SU-DHL-6 (cell line): Measurements from ENCODE around the gene LCP2.

Experiments used
- H2AFZ ChIP-seq: fragments of 200-600 bp; sonication (generic); 2 replicates; pipeline ENCODE4 v1.6.1; 2014; ENCODE audit warnings: low read depth, mild to moderate bottlenecking, moderate library complexity, mixed read lengths, antibody characterized with exemption, low read length; ENCODE audit not compliant: severe bottlenecking
- H3F3A ChIP-seq: fragments of 200-600 bp; shearing (Covaris generic); 2 replicates; pipeline ENCODE4 v1.6.0; 2016; ENCODE audit warnings: antibody characterized with exemption, mild to moderate bottlenecking; ENCODE audit not compliant: insufficient read depth
- H3K27ac ChIP-seq: fragments of 200-600 bp; sonication (generic); 2 replicates; pipeline ENCODE4 v1.5.1; 2016; ENCODE audit warnings: low read depth, mild to moderate bottlenecking, low read length, moderate library complexity, mixed read lengths
- H3K27me3 ChIP-seq: fragments of 200-600 bp; sonication (generic), shearing (Covaris generic); 2 replicates; pipeline ENCODE4 v1.6.0; 2014; ENCODE audit warnings: mild to moderate bottlenecking, low read length
- H3K36me3 ChIP-seq: fragments of 200-600 bp; sonication (generic); 2 replicates; pipeline ENCODE4 v1.6.1; 2014; ENCODE audit warnings: mild to moderate bottlenecking, low read length, mixed read lengths
- H3K4me2 ChIP-seq: fragments of 300-600, 200-600 bp; shearing (Covaris generic), sonication (generic); 2 replicates; pipeline ENCODE4 v1.6.0; 2014; ENCODE audit warnings: low read length, low read depth, mild to moderate bottlenecking; ENCODE audit not compliant: poor library complexity, severe bottlenecking
- H3K4me3 ChIP-seq: fragments of 200-600 bp; sonication (generic); 2 replicates; pipeline ENCODE4 v1.5.1; 2014; ENCODE audit warnings: antibody characterized with exemption, low read length, mild to moderate bottlenecking, mixed read lengths; ENCODE audit not compliant: insufficient read depth, poor library complexity, severe bottlenecking
- H3K79me2 ChIP-seq: fragments of 200-600 bp; sonication (generic); 2 replicates; pipeline ENCODE4 v1.6.1; 2014; ENCODE audit warnings: mild to moderate bottlenecking, low read length, moderate library complexity; ENCODE audit not compliant: insufficient read depth
- H3K9ac ChIP-seq: fragments of 200-600 bp; sonication (generic); 2 replicates; pipeline ENCODE4 v1.7.0; 2014; ENCODE audit warnings: mild to moderate bottlenecking, low read length
- H3K9me2 ChIP-seq: fragments of 200-600 bp; sonication (generic); replicated peaks from 2 replicates; pipeline ENCODE4 v1.6.1; 2014; ENCODE audit warnings: low read length; ENCODE audit not compliant: insufficient read depth
- H3K9me3 ChIP-seq: fragments of 200-600 bp; sonication (generic); 2 replicates; pipeline ENCODE4 v1.6.1; 2014; ENCODE audit warnings: low read length, mixed read lengths; ENCODE audit not compliant: insufficient read depth
- H4K20me1 ChIP-seq: fragments of 200-600 bp; sonication (generic); 2 replicates; pipeline ENCODE4 v1.6.1; 2014; ENCODE audit warnings: low read depth, mild to moderate bottlenecking, antibody characterized with exemption, low read length, moderate library complexity, mixed read lengths
- CTCF ChIP-seq: fragments of 200-600 bp; sonication (generic); IDR thresholded peaks from one replicate; pipeline ENCODE4 v1.5.1; 2017; ENCODE audit warnings: antibody characterized with exemption, mild to moderate bottlenecking, low read length, moderate library complexity; ENCODE audit not compliant: insufficient read depth, poor library complexity, severe bottlenecking
- EZH2phosphoT487 ChIP-seq: fragments of 200-600 bp; sonication (generic), shearing (Covaris generic); conservative IDR thresholded peaks from 2 replicates; pipeline ENCODE4 v1.6.1; 2018; ENCODE audit warnings: mild to moderate bottlenecking, antibody characterized with exemption, low read length, moderate library complexity, mixed read lengths

LCP2 gene

GRCh38 chr5:170294556-170294955 lies 3.0 kb downstream of the LCP2 start:
- Histone ChIP-seq H3K4me3 (no peak overlapping the region), H3K9ac (no peak overlapping the region), H3K9me3 (no peaks in the 10 kb centered on the region), H3K36me3 (no peaks in the 10 kb centered on the region), H2AFZ (no peak overlapping the region), H3K4me2 (no peak overlapping the region), H3K27ac (no peak overlapping the region), H3K9me2 (no peaks in the 10 kb centered on the region), H3K79me2 (no peaks in the 10 kb centered on the region), H3F3A (no peaks in the 10 kb centered on the region), H3K27me3 (no peaks in the 10 kb centered on the region), H4K20me1 (no peaks in the 10 kb centered on the region)
- no peak for TF ChIP-seq EZH2phosphoT487
- TF ChIP-seq CTCF, result no peak

DNA sequence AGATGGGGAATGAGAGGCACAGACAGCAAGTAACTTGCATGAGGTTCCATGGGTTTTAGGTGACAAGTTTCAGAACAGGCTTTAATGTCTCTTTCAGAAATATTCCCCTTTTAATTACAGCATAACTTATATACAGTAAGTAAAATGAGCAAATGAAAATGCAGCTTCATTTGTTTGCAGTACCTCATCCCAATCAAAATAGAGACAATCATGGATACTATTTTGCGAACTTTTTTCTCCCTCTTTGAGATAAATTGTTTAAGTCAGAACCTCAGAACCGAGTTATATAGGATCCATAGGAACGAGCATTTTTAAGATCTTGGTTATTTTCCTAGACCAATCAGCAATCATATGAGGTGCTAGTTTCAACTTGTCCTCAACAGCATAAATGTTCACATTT lies 3.5 kb downstream of the LCP2 start:
- Histone ChIP-seq H4K20me1 (no peaks in the 10 kb centered on the region), H3K27ac (no peak overlapping the region), H3K27me3 (no peaks in the 10 kb centered on the region), H3K9me2 (no peaks in the 10 kb centered on the region), H3K79me2 (no peaks in the 10 kb centered on the region), H3F3A (no peaks in the 10 kb centered on the region), H3K9ac (no peak overlapping the region), H3K36me3 (no peaks in the 10 kb centered on the region), H2AFZ (no peak overlapping the region), H3K4me2 (no peak overlapping the region), H3K9me3 (no peaks in the 10 kb centered on the region), H3K4me3 (no peak overlapping the region)
- TF ChIP-seq CTCF (no peak), EZH2phosphoT487 (no peak)

GRCh38 chr5:170293273-170293672 lies 4.3 kb downstream of the LCP2 start:
- Histone ChIP-seq H3F3A (no peaks in the 10 kb centered on the region), H3K9ac (no peak overlapping the region), H3K79me2 (no peaks in the 10 kb centered on the region), H3K9me3 (no peaks in the 10 kb centered on the region), H2AFZ (no peak overlapping the region), H3K4me2 (no peak overlapping the region), H4K20me1 (no peaks in the 10 kb centered on the region), H3K27me3 (no peaks in the 10 kb centered on the region), H3K27ac (no peak overlapping the region), H3K4me3 (no peak overlapping the region), H3K36me3 (no peaks in the 10 kb centered on the region), H3K9me2 (no peaks in the 10 kb centered on the region)
- TF ChIP-seq CTCF, result no peak
- TF ChIP-seq EZH2phosphoT487, result no peak
